Calu3 (cell line): ENCODE results near the gene EIF2B1. TPM values are rescaled to one million over a fixed set of nuclear protein-coding genes. Genes with fewer than 3 reads are reported as not detected.
"Not testable (repeated sequence)": the region's sequence is repeated elsewhere in the genome, so short reads cannot be mapped to it uniquely, and the experiment has no call there.

ENCODE experiments used
- BruUV-seq: library from RNA; stranded (reverse); fragments of 400-500 nt; replicated peaks from 2 replicates; lab custom pipeline; 2021; lab: Mats Ljungman, UMichigan
- CTCF ChIA-PET: fragments of 300-600 bp; sonication (Branson Sonifier 250); formaldehyde crosslinking; loops from one replicate; lab custom pipeline; 2022; ENCODE audit warnings: antibody characterized with exemption; lab: Charles Lee
- DNase-seq: peaks from one replicate; pipeline ENCODE4 v3.0.0; 2022
- H3K27ac Mint-ChIP-seq: one replicate; pipeline ENCODE4 v1.8.0; 2022; ENCODE audit warnings: mixed read lengths; ENCODE audit not compliant: unreplicated experiment
- H3K27me3 Mint-ChIP-seq: one replicate; pipeline ENCODE4 v1.8.0; 2022; ENCODE audit warnings: mixed read lengths; ENCODE audit not compliant: unreplicated experiment
- H3K36me3 Mint-ChIP-seq: one replicate; pipeline ENCODE4 v1.8.0; 2022; ENCODE audit warnings: mild to moderate bottlenecking, moderate library complexity, mixed read lengths; ENCODE audit not compliant: insufficient read depth, unreplicated experiment
- H3K4me1 Mint-ChIP-seq: one replicate; pipeline ENCODE4 v1.8.0; 2022; ENCODE audit warnings: mild to moderate bottlenecking, low read depth, mixed read lengths; ENCODE audit not compliant: unreplicated experiment
- H3K4me3 Mint-ChIP-seq: one replicate; pipeline ENCODE4 v1.8.0; 2022; ENCODE audit warnings: mild to moderate bottlenecking, low read depth, moderate library complexity, mixed read lengths; ENCODE audit not compliant: unreplicated experiment
- H3K9me3 Mint-ChIP-seq: one replicate; pipeline ENCODE4 v1.8.0; 2022; ENCODE audit warnings: low read depth, mixed read lengths; ENCODE audit not compliant: unreplicated experiment
- intact Hi-C: fragments of 100-400 bp; cut with micrococcal nuclease; formaldehyde crosslinking; loops from one replicate; pipeline ENCODE4 v1.10.0; 2022; ENCODE audit not compliant: unreplicated experiment
- total RNA-seq: library from RNA; stranded (reverse); gene quantifications from 2 replicates; pipeline ENCODE4 v1.2.3, GENCODE V29; 2022
- TF ChIP-seq, protein P1 (sequence below): fragments of 200-600 bp; IDR thresholded peaks from one replicate; pipeline ENCODE4 v1.8.0; 2022; ENCODE audit warnings: antibody characterized with exemption; ENCODE audit not compliant: unreplicated experiment

EIF2B1 gene
- total RNA-seq, 1 experiment from 2014 or later = 57.0 TPM

GRCh38 chr12:123608182-123608581 is 25.3 kb downstream of the EIF2B1 start:
- Mint-ChIP-seq H3K27me3 (no peaks in the 10 kb centered on the region), H3K27ac (no peak overlapping the region), H3K36me3 (peaks cover 71% of the 10 kb centered on the region), H3K4me3 (no peak overlapping the region), H3K4me1 (peaks cover 3% of the 10 kb centered on the region), H3K9me3 (no peaks in the 10 kb centered on the region)
- DNase-seq = no peak
- intact Hi-C loops = no loop called here
- CTCF ChIA-PET = interaction anchor here (0.6 kb wide), 1 partner anchor 40 kb away, joined by 5 read pairs; no protein-coding TSS in a partner anchor
- TF ChIP-seq, protein P1, sequence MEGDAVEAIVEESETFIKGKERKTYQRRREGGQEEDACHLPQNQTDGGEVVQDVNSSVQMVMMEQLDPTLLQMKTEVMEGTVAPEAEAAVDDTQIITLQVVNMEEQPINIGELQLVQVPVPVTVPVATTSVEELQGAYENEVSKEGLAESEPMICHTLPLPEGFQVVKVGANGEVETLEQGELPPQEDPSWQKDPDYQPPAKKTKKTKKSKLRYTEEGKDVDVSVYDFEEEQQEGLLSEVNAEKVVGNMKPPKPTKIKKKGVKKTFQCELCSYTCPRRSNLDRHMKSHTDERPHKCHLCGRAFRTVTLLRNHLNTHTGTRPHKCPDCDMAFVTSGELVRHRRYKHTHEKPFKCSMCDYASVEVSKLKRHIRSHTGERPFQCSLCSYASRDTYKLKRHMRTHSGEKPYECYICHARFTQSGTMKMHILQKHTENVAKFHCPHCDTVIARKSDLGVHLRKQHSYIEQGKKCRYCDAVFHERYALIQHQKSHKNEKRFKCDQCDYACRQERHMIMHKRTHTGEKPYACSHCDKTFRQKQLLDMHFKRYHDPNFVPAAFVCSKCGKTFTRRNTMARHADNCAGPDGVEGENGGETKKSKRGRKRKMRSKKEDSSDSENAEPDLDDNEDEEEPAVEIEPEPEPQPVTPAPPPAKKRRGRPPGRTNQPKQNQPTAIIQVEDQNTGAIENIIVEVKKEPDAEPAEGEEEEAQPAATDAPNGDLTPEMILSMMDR = no peak
- BruUV-seq = no TSS peak

DNA sequence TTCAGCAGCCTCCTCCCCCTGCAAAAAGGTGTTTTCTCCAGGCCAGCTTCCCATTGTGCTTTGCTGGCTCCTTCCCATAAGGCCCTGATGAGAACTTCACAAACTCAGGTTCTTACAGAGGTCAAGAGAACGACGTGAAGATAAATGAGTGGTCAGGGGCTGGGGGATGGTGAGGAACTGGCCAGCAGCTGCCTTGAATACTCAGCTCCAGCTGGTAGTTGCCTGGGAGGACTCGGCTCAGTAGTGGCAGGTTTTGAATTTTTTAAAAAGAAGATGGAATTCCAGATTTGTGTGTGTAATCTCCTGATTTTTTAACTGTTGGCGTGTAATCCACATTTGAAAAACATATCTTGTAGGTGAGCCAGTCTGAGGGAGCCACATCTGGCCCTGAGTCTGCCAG is 25.7 kb downstream of the EIF2B1 start:
- no TSS peak for BruUV-seq

GRCh38 chr12:123603495-123603894 is 30.0 kb downstream of the EIF2B1 start:
- H3K4me1 Mint-ChIP-seq = peaks cover 19% of the 10 kb centered on the region
- BruUV-seq = not testable (repeated sequence)

More for the DNA sequence above, 25.7 kb downstream of the EIF2B1 start:
- TF ChIP-seq, protein P1 = no peak
- intact Hi-C loops = no loop called here
- H3K27ac Mint-ChIP-seq = no peak overlapping the region
- no peak for DNase-seq
- peaks cover 70% of the 10 kb centered on the region for H3K36me3 Mint-ChIP-seq
- no peaks in the 10 kb centered on the region for H3K27me3 Mint-ChIP-seq
- H3K4me1 Mint-ChIP-seq = peaks cover 8% of the 10 kb centered on the region
- CTCF ChIA-PET = interaction anchor here (0.6 kb wide), 1 partner anchor 40 kb away, joined by 5 read pairs; no protein-coding TSS in a partner anchor
- no peak overlapping the region for H3K4me3 Mint-ChIP-seq
- H3K9me3 Mint-ChIP-seq = no peaks in the 10 kb centered on the region

DNA sequence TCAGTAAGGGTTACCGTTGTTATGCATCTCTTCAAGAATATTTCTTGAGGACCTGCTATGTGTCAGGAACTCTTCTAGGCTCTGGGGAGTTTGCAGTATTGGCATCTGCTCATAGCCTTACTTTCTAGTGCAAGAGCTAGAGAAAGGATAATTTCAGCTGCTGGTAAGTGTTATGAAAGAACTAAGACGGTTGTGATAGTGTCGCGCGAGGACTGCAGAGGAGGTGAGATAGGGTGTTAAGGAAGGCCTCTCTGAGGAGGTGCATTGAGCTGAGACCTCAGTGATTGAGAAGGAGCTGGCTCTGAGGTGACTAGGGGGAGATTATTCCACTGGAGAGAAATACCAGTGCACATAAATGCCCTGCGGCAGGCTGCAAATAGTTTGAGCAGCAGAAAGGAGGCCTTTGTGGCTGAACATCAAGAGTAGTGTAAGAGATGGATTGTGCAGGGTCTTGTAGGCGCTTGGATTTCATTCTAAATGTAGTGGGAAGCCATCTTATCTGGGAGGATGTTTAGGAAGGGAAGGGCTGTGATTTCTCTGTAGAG is 30.8 kb downstream of the EIF2B1 start:
- CTCF ChIA-PET = interaction anchor here (0.5 kb wide), 1 partner anchor 1338 kb away, joined by 3 read pairs; no protein-coding TSS in a partner anchor
- BruUV-seq = TSS peak; percentile 31
- H3K27ac Mint-ChIP-seq = peak overlapping the region; percentile 59
- TF ChIP-seq, protein P1 = no peak
- no peaks in the 10 kb centered on the region for H3K9me3 Mint-ChIP-seq
- peaks cover 48% of the 10 kb centered on the region for H3K36me3 Mint-ChIP-seq
- peak overlapping the region; percentile 90 for H3K4me3 Mint-ChIP-seq
- no peak for DNase-seq
- intact Hi-C loops = no loop called here
- H3K4me1 Mint-ChIP-seq = peaks cover 19% of the 10 kb centered on the region
- no peaks in the 10 kb centered on the region for H3K27me3 Mint-ChIP-seq

More at GRCh38 chr12:123603495-123603894, 30.0 kb downstream of the EIF2B1 start:
- H3K27me3 Mint-ChIP-seq, H3K9me3 Mint-ChIP-seq, DNase-seq, intact Hi-C loops, CTCF ChIA-PET: not testable (repeated sequence)
- H3K4me3 Mint-ChIP-seq = peak overlapping the region; percentile 90
- peaks cover 56% of the 10 kb centered on the region for H3K36me3 Mint-ChIP-seq
- H3K27ac Mint-ChIP-seq = peak overlapping the region; percentile 59
